GM11168 (cell line): ENCODE measurements around the gene TESK2.

Experiments used
- in situ Hi-C: fragments of 300-500 bp; cut with MboI; formaldehyde crosslinking; loops from one replicate; pipeline ENCODE4 v1.12.0; 2022; ENCODE audit warnings: low sequenced_read_pairs; ENCODE audit not compliant: unreplicated experiment

TESK2 gene

DNA sequence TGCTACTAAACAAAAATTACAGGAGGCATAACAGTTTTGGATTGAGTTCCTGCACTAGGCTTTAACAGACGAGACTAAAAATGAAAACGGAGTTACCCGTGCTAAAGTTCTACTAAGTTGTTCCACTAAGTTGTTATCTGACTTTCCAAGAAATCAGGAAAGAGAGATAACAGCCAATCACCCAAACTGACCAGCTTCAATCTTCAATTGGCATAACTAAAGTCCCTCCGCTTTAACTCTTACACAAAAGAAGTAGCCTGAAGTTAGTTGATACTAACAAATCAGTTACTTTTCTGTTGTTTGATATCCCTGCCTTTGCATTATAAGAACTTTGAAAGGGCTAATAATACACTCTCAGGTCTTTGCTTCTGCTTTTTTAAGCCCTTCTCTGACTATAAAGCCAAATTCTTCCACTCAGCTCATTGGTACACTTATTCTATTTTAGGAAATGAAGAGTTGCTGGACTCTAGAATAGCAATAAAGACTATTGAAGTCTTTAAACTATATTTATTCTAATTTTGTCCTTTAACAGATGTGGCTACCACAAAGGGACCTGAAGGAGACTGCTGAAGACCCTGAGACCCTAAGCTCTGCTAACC is 61.3 kb downstream of the TESK2 start:
- in situ Hi-C loops = no loop called here

DNA sequence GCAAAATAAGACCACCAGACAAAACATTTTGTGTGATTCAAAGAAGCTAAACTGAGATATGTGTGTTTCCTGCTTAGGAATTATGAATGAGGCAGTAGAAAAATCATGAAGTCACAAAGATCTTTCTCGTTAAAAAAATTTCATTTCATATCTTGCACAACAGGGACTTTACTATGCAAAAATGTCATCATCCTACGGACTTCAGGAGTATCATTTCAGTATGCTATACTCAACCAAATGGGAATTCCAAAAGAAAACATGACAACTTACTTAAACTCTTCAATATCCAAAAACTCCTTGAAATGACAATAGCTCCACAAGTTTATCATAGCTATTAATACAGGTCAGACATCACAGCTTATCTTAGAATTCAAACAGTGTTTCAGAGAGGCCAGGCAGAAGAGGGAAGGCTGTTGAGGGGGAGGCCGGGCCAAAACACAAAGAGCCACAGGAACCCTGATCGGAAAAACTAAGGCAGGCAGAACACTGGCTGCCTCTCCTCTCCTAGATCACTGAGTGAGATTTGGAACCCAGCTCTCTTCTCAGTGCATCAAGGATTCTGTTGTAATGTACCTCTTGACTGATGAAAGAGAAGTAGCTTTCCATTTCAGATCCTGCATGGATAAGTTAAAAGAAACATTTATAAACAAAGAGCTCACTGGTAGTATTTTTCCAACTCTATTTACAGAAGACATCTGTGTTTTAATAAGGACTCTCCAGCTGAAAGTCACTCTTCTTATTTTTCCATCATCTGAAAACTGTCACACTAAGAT is 66.9 kb downstream of the TESK2 start:
- in situ Hi-C loops = no loop called here

DNA sequence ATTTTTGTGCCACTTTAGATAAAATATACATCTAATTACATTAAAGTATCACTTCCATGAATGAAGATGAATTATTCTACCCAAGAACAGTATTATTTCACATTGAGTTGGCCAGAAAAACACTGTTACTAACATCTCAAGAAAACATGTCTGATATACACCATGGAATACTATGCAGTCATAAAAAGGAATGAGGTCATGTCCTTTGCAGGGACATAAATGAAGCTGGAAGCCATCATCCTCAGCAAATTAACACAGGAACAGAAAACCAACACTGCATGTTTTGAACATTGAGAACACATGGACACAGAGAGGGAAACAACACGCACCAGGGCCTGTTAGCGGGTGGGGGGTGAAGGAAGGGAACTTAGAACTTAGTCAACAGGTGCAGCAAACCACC is 69.0 kb downstream of the TESK2 start:
- in situ Hi-C loops = no loop called here

DNA sequence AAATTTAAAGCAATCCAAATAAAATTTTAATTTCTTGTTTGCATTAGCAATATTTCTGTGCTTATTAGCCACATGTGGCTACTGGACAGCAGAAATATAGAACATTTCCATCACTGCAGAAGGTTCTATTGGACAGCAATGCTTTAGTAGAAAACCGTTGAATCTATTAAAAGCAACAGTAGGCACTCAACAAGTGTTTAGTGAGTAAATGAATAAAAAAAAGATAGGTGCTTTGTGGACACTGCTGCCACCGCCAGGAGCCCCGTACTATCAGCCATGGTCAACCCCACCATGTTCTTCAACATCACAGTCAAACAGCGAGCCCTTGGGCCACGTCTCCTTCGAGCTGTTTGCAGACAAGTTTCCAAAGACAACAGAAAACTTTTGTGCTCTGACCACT is 76.2 kb downstream of the TESK2 start:
- in situ Hi-C loops = no loop called here

DNA sequence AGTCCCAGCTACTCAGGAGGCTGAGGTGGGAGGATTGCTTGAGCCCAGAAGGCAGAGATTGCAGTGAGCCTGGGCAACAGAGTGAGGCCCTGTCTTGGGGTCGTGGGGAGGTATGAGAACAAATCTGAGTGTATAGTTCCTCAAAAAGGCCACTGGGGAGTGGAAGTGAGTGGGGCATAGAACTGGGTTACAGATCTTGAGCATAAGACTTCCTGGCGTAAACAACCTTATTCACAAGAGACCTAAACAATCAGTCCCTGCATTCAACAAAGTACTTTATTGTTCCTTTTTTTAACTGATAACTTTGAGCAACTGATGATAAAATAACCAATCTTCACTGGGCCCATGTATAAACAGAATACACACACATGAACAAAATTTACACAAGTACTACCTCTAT is 78.1 kb downstream of the TESK2 start:
- in situ Hi-C loops = no loop called here

DNA sequence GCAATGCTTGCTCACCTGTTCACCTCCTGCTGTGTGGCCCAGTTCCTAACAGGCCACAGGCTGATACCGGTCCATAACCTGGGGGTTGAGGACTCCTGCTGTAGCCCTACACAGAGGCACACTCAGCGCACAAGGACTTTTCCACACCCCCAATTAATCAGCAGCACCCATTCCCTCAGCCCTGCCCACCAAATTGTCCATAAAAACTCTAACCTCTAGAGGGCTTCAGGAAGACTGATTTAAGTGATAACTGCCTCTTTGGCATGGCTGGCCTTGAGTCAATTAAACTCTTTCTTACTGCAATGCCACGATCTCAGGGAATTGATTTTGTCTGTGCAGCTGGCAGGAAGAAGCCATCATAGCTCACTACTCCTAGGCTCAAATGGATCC is 79.5 kb downstream of the TESK2 start:
- in situ Hi-C loops = no loop called here

DNA sequence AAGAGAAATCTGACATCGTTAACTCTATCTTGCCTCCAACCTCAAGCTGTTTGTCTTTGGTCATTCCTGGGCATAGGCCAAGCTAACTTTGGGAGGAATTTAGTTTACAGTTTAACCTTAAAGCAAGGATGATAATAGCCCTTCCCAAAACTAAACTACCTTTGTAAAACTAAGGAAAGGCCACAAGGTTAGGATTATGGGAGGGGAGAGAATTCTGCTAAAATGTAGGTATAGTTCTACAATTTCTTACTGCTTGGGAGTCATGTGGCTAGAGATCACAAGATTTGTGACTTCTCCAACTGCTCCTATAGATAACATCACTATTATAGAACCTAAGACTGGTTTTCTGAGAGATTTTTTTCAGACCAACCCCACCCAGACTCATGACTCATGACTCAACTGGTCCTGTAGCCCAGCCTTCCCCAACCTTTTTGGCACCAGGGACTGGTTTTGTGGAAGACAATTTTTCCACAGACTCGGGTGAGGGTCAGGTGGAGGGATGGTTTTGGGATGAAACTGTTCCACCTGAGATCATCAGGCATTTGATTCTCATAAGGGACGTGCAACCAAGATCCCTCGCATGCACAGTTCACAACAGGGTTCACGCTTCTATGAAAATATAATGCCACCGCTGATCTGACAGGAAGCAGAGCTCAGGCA is 80.0 kb downstream of the TESK2 start:
- in situ Hi-C loops = no loop called here

DNA sequence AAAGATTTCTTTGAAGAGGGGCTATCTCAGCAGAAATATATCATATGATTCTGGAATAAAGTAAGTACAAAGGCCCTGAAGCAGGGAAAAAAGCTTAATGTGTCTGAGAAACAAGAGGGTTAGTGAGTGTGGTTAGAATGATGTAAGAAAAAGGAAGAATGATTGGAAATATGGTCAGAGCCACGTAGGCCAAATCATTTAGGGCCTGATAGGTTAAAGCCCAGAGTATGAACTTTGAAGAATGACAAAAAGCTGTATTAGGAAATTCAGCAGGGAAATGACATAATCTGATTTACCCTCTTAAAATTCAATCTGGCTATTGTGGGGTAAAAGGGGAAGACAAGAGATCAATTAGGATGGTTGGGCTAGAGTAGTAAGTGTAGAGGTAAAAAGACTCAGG is 81.7 kb downstream of the TESK2 start:
- in situ Hi-C loops = no loop called here

DNA sequence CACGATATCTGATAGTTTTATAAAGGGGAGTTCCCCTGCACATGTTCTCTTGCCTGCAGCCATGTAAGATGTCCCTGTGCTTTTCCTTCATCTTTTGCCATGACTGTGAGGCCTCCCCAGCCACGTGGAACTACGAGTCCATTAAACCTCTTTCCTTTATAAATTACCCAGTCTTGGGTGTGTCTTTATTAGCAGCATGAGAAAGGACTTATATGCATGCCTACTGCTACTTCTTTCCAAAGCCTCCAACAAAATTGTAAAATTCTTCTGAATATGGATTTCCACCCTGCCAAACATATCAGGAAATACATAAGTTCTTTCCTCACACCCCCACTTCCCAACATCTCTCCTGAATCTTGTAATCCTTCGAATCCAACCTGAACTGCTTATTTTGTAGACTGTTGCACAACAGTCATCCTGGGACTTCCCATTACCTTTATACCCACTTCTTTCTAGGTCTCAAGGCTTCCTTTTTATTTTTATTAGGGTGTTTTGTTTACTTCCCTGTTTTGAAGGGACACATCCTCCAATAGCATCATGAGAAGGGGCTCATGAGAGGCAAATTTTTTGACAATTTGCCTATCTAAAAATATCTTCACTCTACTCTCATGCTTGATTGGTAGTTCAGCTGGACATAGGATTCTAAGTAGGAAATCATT is 83.2 kb downstream of the TESK2 start:
- in situ Hi-C loops = no loop called here

DNA sequence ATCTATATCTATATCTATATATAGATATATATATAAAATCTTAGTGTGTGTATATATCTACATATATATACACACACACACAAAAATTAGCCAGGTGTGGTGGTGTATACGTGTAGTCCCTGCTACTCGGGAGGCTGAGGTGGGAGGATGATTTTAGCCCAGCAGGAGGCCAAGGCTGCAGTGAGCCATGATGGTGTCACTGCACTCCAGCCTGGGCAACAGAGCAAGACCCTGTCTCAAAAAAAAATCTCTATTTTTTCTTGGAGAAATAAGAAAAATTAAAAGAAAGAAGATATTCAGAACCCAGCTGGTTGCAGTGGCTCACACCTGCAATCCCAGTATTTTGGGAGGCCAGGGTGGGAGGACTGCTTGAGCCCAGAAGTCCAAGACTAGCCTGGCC is 85.3 kb downstream of the TESK2 start:
- in situ Hi-C loops = no loop called here

DNA sequence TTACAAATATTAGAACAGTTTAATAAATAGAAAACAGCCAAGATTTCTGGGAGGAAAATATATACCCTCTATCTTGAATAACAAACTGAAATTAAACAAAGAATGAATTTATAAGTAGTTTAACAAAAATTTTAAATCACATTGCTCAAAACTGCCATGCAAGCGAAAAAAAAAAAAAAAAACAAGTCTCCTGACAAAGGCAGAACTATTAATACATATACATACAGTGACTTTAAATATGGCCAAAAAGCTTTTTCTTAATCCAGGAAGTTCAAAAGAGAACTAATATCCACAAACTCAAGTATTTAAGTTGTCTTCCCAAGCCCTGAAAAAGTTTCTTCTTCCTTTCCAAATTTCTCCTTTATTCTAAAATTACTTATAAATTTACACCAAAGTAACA is 87.2 kb downstream of the TESK2 start:
- in situ Hi-C loops = no loop called here

DNA sequence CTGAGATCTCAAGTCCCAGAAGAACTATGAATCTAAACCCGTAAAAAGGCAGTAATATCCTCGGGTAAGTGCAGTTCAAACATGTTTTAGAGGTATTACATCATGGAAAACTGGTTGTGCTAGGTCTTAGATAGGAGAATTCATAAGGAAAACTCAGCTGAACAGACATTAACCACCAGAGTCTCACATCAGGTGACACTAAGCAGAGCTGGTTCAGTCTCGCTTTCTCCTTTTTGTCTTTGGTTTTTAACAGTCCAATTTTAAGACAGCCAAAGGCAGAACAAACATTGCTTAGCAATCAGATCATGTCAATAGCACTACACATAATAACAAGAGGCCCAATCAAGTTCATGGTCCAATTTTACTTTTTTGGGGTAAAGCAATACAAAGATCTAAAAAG is 87.7 kb downstream of the TESK2 start:
- in situ Hi-C loops = no loop called here

DNA sequence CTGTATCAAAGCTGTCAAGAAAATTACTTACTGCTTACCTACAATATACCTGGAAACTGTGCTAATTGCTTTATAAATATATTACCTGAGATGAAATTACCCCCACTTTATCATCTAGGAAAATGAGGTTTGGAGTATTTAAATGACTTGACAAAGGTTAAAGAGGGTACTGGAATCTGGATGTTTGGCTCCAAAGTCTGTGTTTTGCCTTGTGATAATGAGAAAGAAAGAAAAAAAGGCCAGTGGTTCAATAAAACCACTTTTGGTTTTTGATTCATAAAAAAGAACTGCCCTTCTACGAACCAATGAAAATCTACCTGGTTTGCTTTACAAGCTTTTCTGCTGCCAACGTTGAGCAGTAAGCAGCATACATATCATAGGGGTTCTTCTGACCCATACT is 89.4 kb downstream of the TESK2 start:
- in situ Hi-C loops = no loop called here

DNA sequence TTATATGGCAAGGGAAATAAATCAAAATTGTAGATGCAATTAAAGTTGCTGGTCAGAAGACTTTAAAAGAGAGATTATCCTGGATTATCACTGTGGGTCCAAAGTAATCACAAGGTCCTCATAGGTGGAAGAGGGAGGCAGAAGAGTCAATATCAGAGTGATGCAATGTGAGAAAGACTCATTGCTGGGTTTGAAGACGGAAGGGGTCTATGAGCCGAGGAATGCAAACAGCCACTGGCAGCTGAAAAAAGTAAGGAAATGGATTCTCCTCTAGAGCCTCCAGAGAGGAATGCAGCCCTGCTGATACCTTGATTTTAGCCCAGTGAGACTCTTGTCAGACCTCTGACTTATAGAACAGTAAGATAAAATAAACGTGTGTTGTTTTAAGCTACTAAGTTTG is 90.9 kb downstream of the TESK2 start:
- in situ Hi-C loops = no loop called here

DNA sequence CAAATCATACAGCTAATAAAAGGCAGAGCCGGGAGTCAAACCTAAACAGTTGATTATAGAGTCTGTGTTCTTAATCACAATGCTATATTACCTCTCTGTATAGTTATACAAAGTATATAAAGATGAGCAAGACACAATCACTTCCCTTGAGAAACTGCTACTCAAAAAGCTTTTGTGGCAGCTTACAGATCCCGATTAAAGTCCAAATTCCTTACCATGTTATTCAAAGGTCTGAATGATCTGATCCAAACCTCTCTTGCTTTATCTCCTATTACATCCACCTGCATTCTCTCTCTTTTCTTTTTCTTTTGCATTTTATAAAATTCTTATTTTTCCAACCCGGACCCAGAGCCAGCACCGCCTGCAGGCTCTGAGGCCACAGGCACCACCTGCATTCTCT is 93.7 kb downstream of the TESK2 start:
- in situ Hi-C loops = no loop called here

DNA sequence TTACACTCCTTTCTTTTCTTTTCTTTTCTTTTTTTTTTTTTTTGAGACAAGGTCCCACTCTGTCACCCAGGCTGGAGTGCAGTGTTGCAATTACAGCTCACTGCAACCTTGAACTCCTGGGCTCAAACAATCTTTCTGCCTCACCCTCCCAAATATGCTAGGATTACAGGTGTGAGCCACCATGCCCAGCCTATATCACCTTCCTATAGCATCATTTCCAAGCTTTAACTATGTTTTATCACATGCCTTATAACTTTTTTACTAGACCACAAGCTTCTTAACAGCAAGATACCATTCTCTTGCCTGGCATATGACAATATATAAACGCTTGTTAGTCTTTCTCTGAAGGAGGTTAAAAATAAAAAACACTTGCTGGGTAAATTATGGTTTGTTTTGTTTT is 95.4 kb downstream of the TESK2 start:
- in situ Hi-C loops = no loop called here

DNA sequence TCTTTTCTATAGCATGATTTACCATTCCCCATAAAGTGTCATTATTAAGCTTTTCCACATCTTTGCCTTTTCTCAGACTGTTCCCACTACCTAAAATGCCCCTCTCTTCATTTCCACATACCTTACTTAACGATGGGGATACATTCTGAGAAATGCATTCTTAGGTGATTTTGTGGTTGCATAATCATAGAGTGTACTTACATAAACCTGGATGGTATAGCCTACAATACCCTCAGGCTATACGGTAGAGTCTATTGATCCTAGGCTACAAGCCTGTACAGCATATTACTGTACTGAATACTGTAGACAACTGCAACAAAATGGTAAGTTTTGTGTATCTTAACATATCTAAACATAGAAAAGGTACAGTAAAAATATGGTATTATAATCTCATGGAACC is 95.9 kb downstream of the TESK2 start:
- in situ Hi-C loops = no loop called here

DNA sequence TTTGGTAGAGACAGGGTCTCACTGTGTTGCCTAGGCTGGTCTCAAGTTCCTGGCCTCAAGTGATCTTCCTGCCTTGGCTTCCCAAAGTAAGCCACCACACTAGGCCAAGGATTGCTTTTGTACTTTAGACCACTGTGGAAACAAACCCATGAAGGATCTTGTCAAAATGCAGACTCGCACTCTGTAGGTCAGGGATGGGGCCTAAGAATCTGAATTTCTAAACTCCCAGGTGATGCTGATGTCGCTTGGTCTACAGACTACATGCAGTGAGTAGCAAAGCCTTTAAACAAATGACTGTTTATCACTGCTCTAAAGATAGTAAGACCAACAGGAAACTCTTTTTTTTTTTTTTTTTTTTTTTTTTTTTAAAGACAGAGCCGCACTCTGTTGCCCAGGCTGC is 96.6 kb downstream of the TESK2 start:
- in situ Hi-C loops = no loop called here

DNA sequence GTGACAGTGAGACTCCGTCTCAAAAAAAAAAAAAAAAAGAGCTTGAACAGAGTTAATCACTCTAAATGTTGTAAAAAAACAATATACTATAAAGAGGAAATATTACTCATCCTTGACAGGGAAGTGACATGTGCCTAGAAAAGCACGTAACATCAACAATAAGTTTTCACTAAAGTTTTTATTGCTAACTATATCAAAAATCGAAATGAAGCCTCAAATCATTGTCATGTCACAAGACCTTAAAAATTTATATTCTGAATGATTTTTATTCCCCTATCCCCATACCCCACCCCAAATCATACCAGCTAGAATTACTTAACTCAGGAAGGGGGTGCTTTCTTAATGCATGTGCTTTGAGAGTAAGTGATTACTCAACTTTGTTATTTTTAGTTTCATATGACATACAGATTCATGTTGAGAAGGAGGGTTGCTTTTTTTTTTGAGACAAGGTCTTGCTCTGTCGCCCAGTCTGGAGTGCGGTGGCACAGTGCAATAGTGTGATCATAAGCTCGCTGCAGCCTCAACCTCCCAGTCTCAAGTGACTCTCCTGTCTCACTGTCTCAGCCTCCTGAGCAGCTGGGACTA is 97.2 kb downstream of the TESK2 start:
- in situ Hi-C loops = no loop called here

DNA sequence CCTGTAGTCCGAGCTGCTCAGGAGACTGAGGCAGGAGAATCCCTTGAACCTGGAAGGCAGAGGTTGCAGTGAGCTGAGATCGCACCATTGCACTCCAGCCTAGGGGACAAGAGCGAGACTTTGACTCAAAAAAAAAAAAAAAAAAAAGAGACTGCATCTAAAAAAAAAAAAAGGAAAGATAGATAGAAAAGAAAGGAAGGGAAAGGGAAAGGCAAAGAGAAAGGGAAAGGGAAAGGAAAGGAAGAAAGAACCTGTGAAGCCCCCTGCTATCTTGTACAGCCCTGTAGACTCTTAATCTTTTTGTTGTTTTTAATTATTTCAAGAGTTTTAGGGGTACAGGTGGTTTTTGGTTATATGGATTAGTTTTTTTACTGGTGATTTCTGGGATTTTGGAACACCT is 104.7 kb downstream of the TESK2 start:
- in situ Hi-C loops = no loop called here

DNA sequence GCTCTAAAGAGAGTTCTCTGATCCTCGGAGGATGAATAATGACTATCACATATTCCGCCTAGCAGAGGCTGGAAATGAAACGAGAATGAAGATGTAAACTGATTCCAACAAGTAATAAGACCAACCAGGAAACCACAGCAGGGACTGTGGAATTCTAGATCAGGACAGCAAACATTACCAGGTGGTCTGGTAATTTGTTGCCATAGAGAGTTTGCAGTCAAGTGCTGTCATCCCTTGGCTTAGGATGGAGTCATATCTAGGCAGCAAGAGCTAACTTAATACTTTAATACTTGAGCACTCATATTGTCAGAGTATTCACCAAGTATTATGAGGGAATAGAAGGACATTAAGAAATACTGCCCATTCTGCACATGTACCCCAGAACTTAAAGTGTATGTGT is 105.7 kb downstream of the TESK2 start:
- in situ Hi-C loops = no loop called here
